Skin of body (tissue), 2 donors: Measurements from ENCODE around the gene SOX12. TPM values are rescaled to one million over a fixed set of nuclear protein-coding genes. Genes with fewer than 3 reads are reported as not detected.

ENCODE experiments used
- DNase-seq: peaks from one replicate; lab custom pipeline; 2025; lab: John Stamatoyannopoulos, UW
- total RNA-seq: library from RNA; depleted of rRNA; stranded (reverse); fragments of >200 nt; gene quantifications from one replicate; pipeline ENCODE4 v1.2.3, GENCODE V29; 2014

SOX12 gene
- total RNA-seq: 3.6 TPM

DNA sequence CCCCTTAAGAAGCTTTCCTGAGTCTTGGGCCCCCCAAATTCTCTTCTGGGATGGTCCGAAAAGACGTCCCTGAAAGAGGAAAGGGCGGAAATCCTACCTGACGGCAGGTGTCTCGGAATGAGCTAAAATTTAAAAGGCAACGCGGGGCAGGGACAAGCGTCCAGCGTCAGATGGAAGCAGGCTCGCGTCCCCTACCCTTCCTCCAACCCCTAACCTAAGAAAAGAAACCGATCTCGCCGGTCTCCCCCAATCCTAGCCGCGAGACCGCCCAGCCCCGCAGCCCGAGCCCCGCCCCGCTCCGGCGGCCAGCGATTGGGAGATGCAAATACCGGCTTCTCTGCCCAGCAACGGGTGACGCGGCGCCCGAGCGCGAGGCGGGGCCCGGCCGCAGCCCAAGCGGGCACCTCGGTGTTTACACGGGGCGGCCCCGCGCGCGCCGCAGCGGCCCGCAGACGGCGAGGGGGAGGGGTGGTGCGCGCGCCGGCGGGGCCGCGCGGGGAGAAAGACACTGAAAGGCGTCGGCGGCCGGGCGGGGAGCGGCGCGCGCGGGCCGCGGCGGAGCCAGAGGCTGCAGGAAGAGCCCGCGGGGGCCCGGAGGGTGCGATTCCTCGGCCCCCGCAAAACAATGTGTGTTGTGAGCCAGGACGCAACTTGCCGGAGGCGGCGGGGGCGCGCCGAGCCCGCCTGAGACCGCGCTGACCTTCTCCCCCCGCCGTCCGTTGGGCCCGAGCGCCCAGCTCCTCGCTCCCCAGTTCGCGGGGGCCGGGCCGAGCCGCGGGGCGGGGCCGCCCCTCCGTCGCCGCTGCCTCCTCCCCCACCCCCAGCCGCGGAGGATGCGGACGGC, at the start of gene SOX12:
Gene SOX12, plus strand, starts transcription at position 508 of the 844 bp plus-strand sequence. CDS start 373 bp downstream, outside the sequence.
- peak; percentile 94 for DNase-seq

DNA sequence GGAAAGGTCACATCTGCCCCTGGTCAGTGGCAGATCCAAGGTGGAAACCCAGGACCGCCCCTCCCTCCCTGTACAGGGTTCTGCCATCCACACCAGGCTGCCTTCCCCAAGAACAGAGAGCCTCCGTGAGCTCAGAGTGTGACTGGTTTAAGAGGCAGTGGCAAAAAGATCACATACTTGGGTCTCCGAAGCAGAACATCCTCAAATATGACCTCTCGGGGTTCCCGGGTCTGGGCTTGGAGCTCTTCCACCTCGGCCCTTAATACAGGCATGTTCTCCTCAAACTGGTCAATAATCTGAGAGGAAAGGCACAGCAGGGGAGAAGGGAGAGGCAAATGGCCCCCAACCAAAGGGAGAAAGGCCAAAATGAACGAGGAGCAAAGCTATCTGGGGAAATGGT, 49.6 kb upstream of the SOX12 start:
- DNase-seq: no peak

DNA sequence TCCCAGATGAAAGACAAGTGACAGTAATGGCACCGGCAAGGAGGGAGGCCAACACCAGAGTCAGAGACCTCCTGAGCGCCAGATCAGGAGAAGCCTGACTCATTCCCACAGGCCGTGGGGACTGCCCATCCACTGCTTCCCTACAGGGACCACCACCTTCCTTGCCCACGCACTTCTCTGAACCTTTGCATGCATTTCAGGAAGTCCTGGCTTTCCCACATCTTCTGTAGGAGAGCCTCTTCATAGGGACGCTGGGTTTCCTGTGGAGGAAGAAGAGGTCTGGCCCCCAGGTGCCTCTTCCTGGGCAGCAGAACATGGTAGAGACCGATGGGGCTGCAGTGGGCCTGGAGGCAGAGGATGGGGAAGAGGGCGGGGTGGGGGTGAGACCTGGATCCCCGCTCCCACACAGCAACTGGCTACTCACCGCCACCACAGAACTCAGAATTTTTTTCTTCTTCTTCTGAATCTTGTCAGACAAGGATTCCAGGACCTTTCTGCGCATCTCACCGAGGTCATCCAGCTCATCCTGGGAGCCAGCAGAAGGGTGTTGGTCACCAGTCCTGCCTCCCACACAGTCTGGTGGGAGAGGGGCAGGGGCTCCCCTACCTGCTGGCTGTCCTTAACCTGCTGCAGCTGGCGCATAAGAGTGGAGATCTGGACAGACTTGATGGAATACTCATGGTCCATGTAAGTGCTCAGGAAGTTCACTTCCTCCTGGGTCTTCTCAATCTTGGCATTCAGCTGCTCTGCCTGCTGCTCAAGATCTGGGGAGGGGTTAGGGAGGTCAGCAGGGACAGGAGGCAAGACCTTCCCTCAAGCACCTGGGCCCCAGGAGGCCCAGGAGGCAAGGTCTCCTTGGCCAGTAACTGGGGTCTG, 48.5 kb upstream of the SOX12 start:
- DNase-seq: no peak

DNA sequence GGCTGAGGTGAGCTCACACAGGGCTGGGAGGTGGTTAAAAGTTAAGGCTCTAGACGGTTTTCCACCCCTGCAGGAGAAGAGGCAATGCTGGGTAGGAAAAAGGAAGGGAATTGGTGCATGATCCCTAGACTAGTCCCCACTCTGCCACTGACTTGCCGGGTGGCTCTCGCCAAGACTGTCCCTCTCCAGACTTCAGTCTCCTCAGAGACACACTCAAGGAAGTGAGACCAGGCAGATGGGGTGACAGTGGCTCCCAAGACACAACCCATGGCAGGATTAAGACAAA, 47.9 kb upstream of the SOX12 start:
- no peak for DNase-seq

DNA sequence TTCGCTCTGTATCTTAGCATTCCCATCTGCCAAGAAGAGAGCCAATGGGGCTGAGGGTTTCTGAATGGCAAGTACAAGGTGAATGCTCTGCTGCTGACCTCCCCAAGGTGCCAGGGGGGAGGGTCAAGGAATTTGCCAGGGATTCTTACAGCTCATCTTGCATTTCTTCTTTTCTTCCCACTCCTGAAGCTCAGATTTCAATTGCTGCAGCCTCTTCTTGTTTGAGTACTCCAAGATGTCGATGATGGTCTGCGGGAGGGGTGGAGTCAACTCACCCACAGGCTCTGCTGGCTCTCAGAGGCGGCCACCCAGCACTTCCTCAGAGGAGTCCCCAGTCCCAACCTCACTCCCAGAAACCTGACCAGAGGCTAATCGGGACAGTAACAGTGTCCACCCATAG, 47.2 kb upstream of the SOX12 start:
- DNase-seq: no peak

DNA sequence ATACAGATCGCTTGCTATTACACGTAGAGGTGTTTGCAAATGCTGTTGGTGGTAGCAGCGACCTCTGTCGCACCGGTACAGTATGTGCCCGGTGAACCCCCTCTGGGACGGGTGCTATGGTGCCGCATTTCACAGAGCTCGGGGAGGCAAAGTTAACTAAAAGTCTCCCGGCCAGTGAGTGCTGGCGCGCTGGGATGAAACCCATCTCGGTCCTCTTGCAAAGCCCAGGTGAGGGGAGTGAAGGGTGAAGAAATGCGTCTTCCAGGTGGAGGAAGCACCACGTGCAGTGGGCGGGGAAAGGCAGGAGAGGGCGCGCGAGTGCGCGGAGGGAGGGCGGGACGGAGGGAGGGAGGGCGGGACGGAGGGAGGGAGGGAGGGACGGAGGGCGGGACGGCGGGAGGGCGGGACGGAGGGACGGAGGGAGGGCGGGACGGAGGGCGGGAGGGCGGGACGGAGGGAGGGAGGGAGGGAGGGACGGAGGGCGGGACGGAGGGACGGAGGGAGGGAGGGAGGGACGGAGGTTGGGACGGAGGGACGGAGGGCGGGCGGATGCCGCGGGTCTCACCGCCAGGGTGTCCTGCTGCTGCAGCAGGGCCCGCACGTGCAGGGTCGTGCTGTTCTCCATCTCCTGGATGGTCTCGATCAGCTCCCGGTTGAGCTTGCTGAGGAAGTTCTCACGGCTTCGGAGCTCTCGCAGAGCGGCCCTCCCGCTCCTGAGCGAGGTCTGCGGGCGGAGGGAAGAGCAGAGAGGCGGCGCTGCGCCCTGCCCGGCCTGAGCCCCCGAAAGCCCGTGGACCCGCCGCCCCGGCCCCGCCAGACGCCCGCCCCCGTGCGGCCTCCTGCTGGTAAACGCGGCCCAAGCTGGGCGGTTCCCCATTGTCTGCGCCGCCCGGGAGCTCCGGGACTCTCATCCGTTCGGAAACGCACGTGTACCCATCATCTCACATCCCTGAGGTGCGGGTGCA, 46.5 kb upstream of the SOX12 start:
- DNase-seq: no peak

DNA sequence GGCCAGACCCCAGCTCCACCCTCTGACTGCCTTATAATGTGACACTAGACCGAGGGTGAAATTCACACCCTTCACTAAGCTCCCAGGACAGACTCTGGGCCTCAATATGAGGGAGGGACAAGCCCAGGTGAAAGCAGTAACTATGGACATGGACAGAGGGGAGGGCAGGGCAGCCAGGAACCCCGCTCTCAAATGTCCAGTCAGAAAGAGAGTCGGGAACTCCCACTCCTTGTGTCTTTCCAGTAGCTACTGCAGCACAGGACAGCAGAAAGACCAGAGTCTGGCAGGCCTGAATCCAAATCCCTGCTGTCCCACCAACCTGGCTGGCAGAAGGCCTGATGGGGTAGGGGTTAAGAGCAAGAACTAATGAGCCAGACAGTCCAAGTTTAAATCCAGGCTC, 41.2 kb upstream of the SOX12 start:
- DNase-seq: no peak

DNA sequence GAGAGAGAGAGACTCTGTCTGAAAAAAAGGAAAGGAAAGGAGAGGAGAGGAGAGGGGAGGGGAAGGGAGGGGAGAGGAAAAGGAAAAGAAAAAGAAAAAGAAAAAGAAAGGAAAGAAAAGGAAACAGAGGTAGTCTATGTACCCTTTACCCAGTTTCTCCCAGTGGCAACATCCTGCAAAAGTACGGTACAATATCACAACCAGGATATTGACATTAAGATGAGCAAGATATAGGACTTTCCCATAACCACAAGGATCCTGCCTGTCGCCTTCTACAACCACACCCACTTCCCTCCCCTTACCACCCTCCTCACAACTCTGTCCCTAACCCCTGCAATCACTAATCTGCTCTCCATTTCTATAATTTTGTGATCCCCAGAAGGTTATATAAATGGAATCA, 38.8 kb upstream of the SOX12 start:
- no peak for DNase-seq

DNA sequence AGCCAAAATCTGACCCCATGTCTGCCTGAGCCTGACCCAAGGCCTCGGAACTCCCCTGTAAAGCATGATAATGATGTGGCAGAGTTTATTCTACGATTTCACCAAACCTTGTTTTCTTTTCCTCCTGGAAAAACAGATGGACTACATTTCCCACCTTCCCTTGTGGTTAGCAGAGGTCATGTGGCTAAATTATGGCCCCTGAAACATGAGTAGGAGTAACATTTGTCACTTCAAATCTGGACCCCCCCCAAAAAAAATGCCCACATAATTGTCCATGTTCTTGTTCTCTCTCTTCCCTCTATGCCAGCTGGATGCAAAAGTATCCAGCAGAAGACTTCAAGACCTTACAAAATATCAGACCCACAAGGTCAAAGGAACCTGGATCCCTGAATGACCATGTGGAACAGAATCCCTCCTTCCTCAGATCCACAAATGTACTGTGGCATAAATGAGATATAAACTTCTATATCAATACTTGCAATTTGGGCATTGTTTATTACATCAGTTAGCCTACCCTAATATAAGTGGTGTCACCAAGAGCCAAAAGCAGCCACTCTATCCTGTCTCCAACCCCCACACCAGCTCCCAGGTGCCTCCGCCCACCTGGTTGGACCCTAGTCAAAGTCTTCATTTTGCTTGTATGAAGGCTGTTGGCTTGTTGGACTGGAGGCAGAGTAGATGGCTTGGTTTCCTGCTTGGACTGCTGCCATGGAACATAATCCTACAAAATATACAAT, 36.2 kb upstream of the SOX12 start:
- DNase-seq: no peak

DNA sequence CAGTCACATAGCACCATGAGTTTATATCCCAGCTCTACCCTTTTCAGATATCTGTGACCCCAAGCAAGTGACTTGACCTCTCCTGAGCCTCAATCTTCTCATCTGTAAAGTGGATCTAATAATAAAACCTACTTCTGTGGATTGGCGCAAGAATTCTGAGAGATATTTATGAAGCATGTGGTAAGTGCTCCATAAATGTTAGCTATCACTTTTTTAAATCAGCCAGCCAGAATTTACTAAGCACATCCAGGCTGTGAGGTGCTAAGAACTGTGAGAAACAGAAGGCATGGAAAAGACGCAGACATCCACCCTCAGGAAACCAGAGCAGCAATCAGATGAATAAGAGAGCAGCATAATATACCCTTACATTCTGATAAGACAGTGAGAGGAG, 35.7 kb upstream of the SOX12 start:
- no peak for DNase-seq

DNA sequence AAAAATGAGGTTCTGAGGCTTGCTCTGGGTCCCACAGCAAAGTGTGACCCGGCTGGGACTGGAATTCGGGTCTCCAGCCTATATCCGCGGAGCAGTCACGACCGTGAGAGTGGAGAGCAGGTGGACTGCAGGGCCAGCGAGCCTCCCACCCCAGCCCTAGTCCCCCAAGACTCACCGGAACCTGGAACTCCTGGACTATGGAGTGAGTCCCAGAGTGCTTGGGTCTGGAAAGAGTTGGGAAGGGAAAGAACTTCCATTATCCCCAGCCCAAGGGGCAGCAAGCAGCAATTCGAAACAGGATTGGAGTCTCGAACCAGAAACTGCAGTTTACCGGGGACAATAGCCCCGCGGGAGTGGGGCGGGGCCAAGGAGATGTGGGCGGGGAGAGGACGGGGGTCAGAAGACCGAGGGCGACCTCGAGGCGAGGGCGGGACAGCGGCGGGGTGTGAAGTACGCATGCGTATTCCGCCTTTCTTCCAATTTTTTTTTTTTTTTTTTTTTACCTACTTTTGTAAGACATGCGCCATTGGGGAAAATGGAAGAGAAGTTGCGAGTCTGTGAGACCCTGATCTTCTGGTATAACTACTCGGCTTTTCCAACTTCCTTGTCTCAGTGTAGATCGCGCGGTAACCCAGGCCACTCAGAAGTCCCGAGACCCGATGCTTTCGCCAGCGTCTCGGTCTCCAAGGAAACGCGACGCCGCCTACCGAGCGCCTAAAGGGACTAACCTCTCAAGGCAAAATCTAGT, 35.1 kb upstream of the SOX12 start, which contains the start of gene C20orf96:
Gene C20orf96, minus strand, starts transcription at position 667 of the 748 bp plus-strand sequence. Its CDS starts 140 bp downstream, at position 527.
- peak; percentile 94 for DNase-seq

DNA sequence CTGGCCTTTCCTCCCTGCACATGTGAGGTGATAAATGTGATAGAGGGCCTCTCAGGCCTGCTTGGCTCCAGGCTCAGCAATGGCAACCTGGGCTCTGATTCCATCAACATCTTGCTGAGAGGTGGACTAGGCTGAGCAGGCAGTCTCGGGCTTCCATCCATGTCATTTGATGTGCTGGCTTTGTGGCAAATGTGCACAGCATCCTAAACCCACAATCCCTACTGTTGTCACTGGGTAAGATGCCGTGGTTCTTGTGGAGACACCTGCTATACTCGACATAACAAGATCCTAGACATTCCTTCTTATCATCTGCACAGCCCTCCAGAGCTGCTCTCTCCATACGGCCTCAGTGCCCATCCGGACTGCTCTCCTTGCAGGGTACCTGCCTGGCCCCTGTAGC, 30.8 kb upstream of the SOX12 start:
- no peak for DNase-seq

DNA sequence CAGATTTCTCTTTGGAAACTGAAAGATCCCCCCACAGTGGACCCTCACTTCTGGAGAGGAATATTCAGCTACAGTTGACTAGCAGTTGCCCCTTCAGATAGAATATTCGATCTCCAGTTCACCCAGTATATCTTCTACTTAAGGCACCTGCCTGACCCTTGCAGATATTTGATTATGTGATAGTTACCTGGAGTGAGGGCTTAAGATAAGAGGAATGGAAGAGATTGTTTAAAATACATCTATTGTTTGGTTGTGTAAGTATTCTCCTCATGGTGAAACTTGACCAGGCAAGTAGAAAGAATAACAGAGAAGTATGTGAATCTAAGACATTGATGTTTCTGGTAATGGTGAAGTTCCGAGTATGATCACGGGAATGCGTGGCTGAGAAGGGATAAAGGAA, 29.5 kb upstream of the SOX12 start:
- DNase-seq: no peak

DNA sequence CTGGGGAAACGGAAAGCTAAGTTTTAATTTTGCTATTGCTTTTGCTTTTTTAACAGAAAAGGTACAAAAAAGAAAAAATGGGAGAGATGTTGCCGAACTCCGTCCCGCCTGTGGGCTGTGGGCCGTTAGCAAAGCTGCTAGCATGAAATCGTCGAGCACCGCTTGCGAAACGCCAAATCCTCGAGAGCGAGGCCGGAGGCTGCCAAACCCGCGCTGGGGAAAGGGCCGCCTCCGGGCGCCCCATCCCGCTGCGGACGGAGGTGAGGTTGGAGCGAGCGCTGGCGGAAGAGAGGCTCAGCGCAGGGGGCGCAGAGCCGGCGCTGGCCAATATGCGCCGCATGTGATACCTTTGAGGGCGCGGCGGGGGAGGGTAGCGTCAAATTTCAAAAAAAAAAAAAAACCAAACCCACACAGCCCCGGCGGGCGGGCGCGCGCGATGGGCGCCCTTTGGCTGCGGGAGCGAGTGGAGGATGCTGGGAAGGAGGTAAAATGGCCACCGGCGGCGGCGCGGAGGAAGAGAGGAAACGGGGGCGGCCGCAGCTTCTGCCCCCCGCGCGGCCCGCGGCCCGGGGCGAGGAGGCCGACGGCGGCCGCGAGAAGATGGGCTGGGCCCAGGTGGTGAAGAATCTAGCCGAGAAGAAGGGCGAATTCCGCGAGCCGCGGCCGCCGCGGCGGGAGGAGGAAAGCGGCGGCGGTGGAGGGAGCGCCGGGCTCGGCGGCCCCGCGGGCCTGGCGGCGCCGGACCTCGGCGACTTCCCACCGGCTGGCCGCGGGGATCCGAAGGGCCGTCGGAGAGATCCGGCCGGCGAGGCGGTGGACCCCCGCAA, 28.0 kb upstream of the SOX12 start, which contains the start of gene ZCCHC3:
Gene ZCCHC3, plus strand, starts transcription at position 473 of the 827 bp plus-strand sequence. Its CDS starts 17 bp downstream, at position 490.
- peak; percentile 95 for DNase-seq

DNA sequence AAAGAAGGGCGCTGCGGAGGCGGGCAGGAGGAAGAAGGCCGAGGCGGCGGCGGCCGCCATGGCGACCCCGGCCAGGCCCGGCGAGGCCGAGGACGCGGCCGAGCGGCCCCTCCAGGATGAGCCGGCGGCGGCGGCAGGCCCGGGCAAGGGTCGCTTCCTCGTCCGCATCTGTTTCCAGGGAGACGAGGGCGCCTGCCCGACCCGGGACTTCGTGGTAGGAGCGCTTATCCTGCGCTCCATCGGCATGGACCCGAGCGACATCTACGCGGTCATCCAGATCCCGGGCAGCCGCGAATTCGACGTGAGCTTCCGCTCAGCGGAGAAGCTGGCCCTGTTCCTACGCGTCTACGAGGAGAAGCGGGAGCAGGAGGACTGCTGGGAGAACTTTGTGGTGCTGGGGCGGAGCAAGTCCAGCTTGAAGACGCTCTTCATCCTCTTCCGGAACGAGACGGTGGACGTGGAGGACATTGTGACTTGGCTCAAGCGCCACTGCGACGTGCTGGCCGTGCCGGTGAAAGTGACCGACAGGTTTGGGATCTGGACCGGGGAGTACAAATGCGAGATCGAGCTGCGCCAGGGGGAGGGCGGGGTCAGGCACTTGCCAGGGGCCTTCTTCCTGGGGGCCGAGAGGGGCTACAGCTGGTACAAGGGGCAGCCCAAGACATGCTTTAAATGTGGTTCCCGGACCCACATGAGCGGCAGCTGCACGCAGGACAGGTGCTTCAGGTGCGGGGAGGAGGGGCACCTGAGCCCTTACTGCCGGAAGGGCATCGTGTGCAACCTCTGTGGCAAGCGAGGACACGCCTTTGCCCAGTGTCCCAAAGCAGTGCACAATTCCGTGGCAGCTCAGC, 27.2 kb upstream of the SOX12 start:
- DNase-seq: no peak

DNA sequence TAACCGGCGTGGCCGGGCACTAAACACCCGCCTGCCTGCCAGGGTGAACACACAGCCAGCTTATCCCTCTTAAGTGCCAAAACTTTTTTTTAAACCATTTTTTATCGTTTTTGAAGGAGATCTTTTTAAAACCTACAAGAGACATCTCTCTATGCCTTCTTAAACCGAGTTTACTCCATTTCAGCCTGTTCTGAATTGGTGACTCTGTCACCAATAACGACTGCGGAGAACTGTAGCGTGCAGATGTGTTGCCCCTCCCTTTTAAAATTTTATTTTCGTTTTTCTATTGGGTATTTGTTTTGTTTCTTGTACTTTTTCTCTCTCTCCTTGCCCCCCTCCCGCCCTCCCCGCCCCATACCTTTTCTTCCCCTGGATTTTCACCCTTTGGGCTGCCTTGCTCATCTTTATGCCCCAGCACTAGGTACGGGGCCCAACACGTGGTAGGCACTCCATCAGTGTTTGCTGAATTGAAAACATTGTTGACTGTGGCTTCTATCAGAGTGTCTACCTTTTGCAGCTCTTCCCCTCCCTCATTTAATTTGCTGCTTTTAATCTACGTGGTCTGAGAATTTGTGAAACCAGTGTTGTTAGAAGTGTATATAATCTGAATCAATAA, 26.5 kb upstream of the SOX12 start:
- DNase-seq: no peak

DNA sequence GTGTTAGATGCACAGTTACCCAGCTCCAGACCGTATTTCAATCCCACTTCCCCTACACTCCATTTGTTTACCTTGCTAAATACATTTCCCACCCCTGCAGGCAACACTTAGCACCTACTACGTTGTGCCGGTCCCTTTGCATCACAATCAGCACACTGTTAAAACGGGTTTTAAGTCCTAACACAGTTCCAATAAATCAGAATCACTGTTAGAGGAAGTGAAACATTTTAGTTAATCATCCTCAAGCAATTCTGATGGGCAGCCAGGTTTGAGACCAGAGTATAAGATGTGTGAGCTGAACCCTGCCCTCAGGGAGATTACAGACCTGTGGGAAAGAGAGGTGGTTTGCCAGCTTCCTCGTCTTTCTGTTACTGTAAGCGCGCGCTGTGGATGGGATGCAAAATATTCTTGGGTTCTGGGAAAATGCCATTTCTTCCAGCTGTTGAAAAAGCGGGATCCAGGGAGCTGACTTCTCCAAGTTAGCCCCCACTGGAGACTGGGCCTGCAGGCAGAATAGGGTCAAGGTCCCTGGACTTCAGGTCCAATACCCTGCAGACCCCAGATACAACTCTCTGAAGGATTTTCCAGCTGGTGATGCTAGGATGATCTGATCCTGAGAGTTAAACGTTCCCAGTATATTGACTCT, 24.9 kb upstream of the SOX12 start:
- no peak for DNase-seq
